ENCODE data around the gene FARSB. TPM values are rescaled to one million over a fixed set of nuclear protein-coding genes. Genes with fewer than 3 reads are reported as not detected.

The FARSB gene
- total RNA-seq, 1 experiment from 2014 or later = 50.7 TPM

DNA sequence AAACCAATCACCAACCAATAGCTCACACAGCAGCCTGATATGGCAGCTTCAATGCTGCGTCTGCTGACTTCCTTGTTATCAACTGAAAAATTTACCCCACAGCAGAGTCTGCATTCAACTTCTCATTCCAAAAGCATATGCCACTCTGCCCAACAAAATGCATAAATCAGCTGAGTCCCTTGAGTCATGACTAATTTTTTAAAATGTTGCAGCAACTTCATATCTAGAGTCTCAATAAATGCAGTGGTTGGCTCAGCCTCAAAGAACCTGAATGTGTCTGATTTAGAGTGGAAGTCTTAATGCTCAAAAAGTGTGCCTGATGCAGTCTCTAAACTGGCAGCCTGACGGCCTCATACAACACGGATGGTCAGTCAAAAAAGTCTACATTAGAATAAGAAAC, 46.5 kb downstream of the FARSB start:
- TF ChIP-seq ZNF274 (IDR thresholded peaks at IDR 0.05; ENCODE audit: low read depth, low read length) = no peak
- TF ChIP-seq ELF1 (IDR thresholded peaks at IDR 0.05; ENCODE audit: borderline replicate concordance, low read depth) = no peak

DNA sequence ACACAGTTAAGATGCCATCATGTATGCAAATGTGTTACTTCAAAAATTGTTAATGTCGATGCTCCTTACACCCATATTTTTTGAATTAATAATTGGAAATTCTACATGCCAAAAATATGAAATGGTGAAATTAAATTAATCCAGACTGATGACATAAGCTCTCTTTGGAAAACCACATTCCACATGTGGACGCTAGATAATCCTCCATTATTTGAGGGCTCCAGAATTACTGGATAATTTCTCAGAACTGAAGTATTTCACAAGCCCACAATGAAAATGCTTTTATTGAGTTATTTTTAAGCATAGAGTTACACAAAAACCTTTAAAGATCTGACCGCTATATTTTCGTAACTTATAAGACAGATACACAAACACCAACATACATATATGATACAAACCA, 47.8 kb downstream of the FARSB start:
- H3K9me2 ChIP-seq (ENCODE audit: insufficient read depth) = no peaks in the 10 kb centered on the region
- intact Hi-C loops (cut with micrococcal nuclease) = no loop called here
- ChIA-PET CTCF (no interaction called here), POLR2A (no interaction called here), RAD21 (ENCODE audit: low non-redundant PET in 1 of 2, low total read pairs in 2 of 2, uncharacterized antibody in 2 of 2, unreplicated experiment in 2 of 2) (no interaction called here)
- H3K9ac ChIP-seq (ENCODE audit: low read length) = no peak overlapping the region
- peaks cover 9 to 29% of the 10 kb centered on the region in 2 experiments; a peak in 2 of 4 replicates for H3K36me3 ChIP-seq (ENCODE audit: control insufficient read depth in 1 of 2, insufficient read depth in 2 of 2, low read length in 2 of 2)
- H4K20me1 ChIP-seq (ENCODE audit: insufficient read depth) = no peaks in the 10 kb centered on the region; the same call in 1 of the 2 replicates
- ATAC-seq = no peak
- H3K27me3 ChIP-seq (ENCODE audit: insufficient read depth, low read length) = no peaks in the 10 kb centered on the region
- no peak for DNase-seq (ENCODE audit: low read depth, low spot score)
- H3K4me3 ChIP-seq (replicated peaks in 1 of 2; ENCODE audit: low read depth in 1 of 2, low read length in 2 of 2) = no peak overlapping the region
- no peaks in the 10 kb centered on the region for H3K9me3 ChIP-seq (ENCODE audit: control insufficient read depth in 1 of 2, insufficient read depth in 1 of 2, low read depth in 1 of 2, low read length in 2 of 2)
- H3K4me1 ChIP-seq (ENCODE audit: control insufficient read depth in 1 of 2, insufficient read depth in 2 of 2, low read length in 2 of 2) = no peaks in the 10 kb centered on the region
- BruUV-seq (replicated peaks) = no TSS peak
- no peak overlapping the region for H3K4me2 ChIP-seq (ENCODE audit: low read length)
- H3K79me2 ChIP-seq (ENCODE audit: insufficient read depth, low read length) = peaks cover 60% of the 10 kb centered on the region
- no peak overlapping the region for H3K27ac ChIP-seq (ENCODE audit: low read depth, low read length)
- no peak overlapping the region for H2AFZ ChIP-seq (ENCODE audit: low read depth, low read length, poor library complexity, severe bottlenecking)
- TF ChIP-seq EZH2phosphoT487 (IDR thresholded peaks at IDR 0.05; ENCODE audit: borderline replicate concordance) (no peak), JUND (IDR thresholded peaks at IDR 0.05) (no peak), POLR2AphosphoS5 (IDR thresholded peaks at IDR 0.05; ENCODE audit: low read depth, low read length) (no peak), ZBTB33 (IDR thresholded peaks at IDR 0.05; ENCODE audit: extremely low read depth, insufficient replicate concordance, low read length) (no peak), MAX (IDR thresholded peaks at IDR 0.05) (no peak), EGR1 (IDR thresholded peaks at IDR 0.05; ENCODE audit: low read depth) (no peak), POLR2A (IDR thresholded peaks at IDR 0.05; ENCODE audit: borderline replicate concordance, extremely low read depth, insufficient read depth, insufficient read length) (no peak), FOSL1 (IDR thresholded peaks at IDR 0.05; ENCODE audit: low read depth) (no peak), YY1 (IDR thresholded peaks at IDR 0.05; ENCODE audit: extremely low read depth, insufficient replicate concordance, low read depth, low read length) (no peak)
- TF ChIP-seq, protein P1, sequence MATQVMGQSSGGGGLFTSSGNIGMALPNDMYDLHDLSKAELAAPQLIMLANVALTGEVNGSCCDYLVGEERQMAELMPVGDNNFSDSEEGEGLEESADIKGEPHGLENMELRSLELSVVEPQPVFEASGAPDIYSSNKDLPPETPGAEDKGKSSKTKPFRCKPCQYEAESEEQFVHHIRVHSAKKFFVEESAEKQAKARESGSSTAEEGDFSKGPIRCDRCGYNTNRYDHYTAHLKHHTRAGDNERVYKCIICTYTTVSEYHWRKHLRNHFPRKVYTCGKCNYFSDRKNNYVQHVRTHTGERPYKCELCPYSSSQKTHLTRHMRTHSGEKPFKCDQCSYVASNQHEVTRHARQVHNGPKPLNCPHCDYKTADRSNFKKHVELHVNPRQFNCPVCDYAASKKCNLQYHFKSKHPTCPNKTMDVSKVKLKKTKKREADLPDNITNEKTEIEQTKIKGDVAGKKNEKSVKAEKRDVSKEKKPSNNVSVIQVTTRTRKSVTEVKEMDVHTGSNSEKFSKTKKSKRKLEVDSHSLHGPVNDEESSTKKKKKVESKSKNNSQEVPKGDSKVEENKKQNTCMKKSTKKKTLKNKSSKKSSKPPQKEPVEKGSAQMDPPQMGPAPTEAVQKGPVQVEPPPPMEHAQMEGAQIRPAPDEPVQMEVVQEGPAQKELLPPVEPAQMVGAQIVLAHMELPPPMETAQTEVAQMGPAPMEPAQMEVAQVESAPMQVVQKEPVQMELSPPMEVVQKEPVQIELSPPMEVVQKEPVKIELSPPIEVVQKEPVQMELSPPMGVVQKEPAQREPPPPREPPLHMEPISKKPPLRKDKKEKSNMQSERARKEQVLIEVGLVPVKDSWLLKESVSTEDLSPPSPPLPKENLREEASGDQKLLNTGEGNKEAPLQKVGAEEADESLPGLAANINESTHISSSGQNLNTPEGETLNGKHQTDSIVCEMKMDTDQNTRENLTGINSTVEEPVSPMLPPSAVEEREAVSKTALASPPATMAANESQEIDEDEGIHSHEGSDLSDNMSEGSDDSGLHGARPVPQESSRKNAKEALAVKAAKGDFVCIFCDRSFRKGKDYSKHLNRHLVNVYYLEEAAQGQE (IDR thresholded peaks at IDR 0.05; ENCODE audit: low read depth) = no peak
- TF ChIP-seq, protein P2, sequence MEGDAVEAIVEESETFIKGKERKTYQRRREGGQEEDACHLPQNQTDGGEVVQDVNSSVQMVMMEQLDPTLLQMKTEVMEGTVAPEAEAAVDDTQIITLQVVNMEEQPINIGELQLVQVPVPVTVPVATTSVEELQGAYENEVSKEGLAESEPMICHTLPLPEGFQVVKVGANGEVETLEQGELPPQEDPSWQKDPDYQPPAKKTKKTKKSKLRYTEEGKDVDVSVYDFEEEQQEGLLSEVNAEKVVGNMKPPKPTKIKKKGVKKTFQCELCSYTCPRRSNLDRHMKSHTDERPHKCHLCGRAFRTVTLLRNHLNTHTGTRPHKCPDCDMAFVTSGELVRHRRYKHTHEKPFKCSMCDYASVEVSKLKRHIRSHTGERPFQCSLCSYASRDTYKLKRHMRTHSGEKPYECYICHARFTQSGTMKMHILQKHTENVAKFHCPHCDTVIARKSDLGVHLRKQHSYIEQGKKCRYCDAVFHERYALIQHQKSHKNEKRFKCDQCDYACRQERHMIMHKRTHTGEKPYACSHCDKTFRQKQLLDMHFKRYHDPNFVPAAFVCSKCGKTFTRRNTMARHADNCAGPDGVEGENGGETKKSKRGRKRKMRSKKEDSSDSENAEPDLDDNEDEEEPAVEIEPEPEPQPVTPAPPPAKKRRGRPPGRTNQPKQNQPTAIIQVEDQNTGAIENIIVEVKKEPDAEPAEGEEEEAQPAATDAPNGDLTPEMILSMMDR (IDR thresholded peaks at IDR 0.05 in 2 of 3, conservative IDR thresholded peaks at IDR 0.05 in 1 of 3; ENCODE audit: borderline replicate concordance in 1 of 3, insufficient read depth in 1 of 3, low read depth in 2 of 3, low read length in 2 of 3) = no peak

More for the DNA sequence above, 46.5 kb downstream of the FARSB start:
- RAD21 ChIA-PET (ENCODE audit: low non-redundant PET in 1 of 2, low total read pairs in 2 of 2, uncharacterized antibody in 2 of 2, unreplicated experiment in 2 of 2) = no interaction called here
- Histone ChIP-seq H3K9ac (ENCODE audit: low read length) (no peak overlapping the region), H3K9me2 (ENCODE audit: insufficient read depth) (no peaks in the 10 kb centered on the region), H3K4me3 (replicated peaks in 1 of 2; ENCODE audit: low read depth in 1 of 2, low read length in 2 of 2) (no peak overlapping the region), H3K27ac (ENCODE audit: low read depth, low read length) (no peak overlapping the region), H3K79me2 (ENCODE audit: insufficient read depth, low read length) (peaks cover 59% of the 10 kb centered on the region), H3K27me3 (ENCODE audit: insufficient read depth, low read length) (no peaks in the 10 kb centered on the region), H3K9me3 (ENCODE audit: control insufficient read depth in 1 of 2, insufficient read depth in 1 of 2, low read depth in 1 of 2, low read length in 2 of 2) (no peaks in the 10 kb centered on the region), H3K36me3 (ENCODE audit: control insufficient read depth in 1 of 2, insufficient read depth in 2 of 2, low read length in 2 of 2) (peaks cover 12 to 32% of the 10 kb centered on the region in 2 experiments; a peak in 3 of 4 replicates), H2AFZ (ENCODE audit: low read depth, low read length, poor library complexity, severe bottlenecking) (no peak overlapping the region), H3K4me1 (ENCODE audit: control insufficient read depth in 1 of 2, insufficient read depth in 2 of 2, low read length in 2 of 2) (no peaks in the 10 kb centered on the region), H3K4me2 (ENCODE audit: low read length) (no peak overlapping the region), H4K20me1 (ENCODE audit: insufficient read depth) (no peaks in the 10 kb centered on the region; the same call in 1 of the 2 replicates)
- POLR2A ChIA-PET = no interaction called here
- CTCF ChIA-PET = no interaction called here
- ATAC-seq = no peak
- BruUV-seq (replicated peaks) = no TSS peak
- intact Hi-C loops (cut with micrococcal nuclease) = no loop called here
- no peak for DNase-seq (ENCODE audit: low read depth, low spot score)
